Activated T-helper 2 cell treated with anti-CD3 and anti-CD28 coated beads, Interferon-gamma antibody, Interleukin-2, Interleukin-4, amounts not matched to agents 10 μg/mL and 5 μg/mL and 100 μg/mL, durations not matched to agents 14 hours and 24 hours and 36 hours (primary cell): ENCODE results near the gene GET4. TPM values are rescaled to one million over a fixed set of nuclear protein-coding genes. Genes with fewer than 3 reads are reported as not detected.

Experiments
- DNase-seq: peaks from one replicate; pipeline ENCODE4 v3.0.0; 2021; ENCODE audit warnings: low spot score
- H3K27ac Mint-ChIP-seq: one replicate; pipeline ENCODE4 v1.8.0; 2021; ENCODE audit warnings: mixed read lengths
- H3K27me3 Mint-ChIP-seq: one replicate; pipeline ENCODE4 v1.8.0; 2021; ENCODE audit warnings: low read depth, mixed read lengths
- H3K36me3 Mint-ChIP-seq: one replicate; pipeline ENCODE4 v1.8.0; 2021; ENCODE audit warnings: low read depth, mixed read lengths
- H3K4me1 Mint-ChIP-seq: one replicate; pipeline ENCODE4 v1.8.0; 2021; ENCODE audit warnings: low read depth, mixed read lengths
- H3K4me3 Mint-ChIP-seq: one replicate; pipeline ENCODE4 v1.8.0; 2021; ENCODE audit warnings: low read depth, mild to moderate bottlenecking, moderate library complexity, mixed read lengths
- H3K9me3 Mint-ChIP-seq: one replicate; pipeline ENCODE4 v1.8.0; 2021; ENCODE audit warnings: mixed read lengths
- intact Hi-C: fragments of 100-400 bp; cut with micrococcal nuclease; formaldehyde crosslinking; loops from one replicate; pipeline ENCODE4 v1.15.1; 2023
- total RNA-seq: library from RNA; stranded (reverse); gene quantifications from 2 replicates; pipeline ENCODE4 v1.2.3, GENCODE V29; 2022

GET4 gene
- total RNA-seq, 1 donor from 2014 or later = 32.2 TPM

- H3K4me1 Mint-ChIP-seq = no peaks in the 10 kb centered on the region
- intact Hi-C loops = no loop called here
- H3K27ac Mint-ChIP-seq = no peak overlapping the region
- no peak for DNase-seq
- H3K4me3 Mint-ChIP-seq = no peak overlapping the region
- no peaks in the 10 kb centered on the region for H3K9me3 Mint-ChIP-seq
- H3K27me3 Mint-ChIP-seq = no peaks in the 10 kb centered on the region
- H3K36me3 Mint-ChIP-seq = peaks cover 50% of the 10 kb centered on the region
Observed at GRCh38 chr7:895451-896052, 19.2 kb downstream of the GET4 start.

DNA sequence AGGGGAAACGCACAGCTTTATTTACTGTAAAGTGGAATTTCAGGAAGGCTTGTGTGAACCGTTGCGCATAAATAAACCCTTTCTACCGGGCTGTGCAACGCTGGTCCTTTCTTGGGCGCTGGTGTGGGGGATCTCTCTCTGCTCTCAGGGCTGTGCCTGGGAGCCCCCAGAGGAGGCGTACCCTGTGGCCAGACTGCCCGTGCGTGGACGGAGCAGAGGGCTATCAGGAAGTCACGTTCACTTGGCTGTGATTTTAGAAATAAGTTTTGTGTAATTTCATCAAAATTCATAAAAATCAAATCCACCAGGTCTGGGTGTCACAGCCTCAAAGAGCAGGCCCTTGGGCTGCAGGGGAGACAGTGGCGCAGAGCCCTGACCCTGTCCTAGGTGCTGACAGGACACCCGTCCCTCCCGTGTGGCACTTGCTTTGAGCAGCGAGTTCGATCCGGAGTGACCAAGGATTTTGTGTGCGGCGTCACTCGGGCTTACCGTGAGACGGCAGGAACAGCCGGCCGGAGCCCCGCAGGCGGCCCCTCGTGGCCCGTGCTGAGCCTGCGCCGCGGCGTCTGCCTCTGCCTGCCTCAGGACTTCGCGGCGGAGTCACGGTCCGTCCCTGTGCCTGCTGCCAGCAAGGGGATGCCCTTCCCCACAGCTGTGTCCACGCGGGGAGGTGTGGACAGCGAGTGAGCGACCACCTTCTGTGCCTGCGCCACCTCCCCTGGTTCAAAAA is 20.2 kb downstream of the GET4 start:
- H3K4me1 Mint-ChIP-seq = no peaks in the 10 kb centered on the region
- H3K4me3 Mint-ChIP-seq = no peak overlapping the region
- DNase-seq = no peak
- H3K9me3 Mint-ChIP-seq = no peaks in the 10 kb centered on the region
- H3K36me3 Mint-ChIP-seq = peaks cover 43% of the 10 kb centered on the region
- H3K27me3 Mint-ChIP-seq = no peaks in the 10 kb centered on the region
- intact Hi-C loops = no loop called here
- H3K27ac Mint-ChIP-seq = no peak overlapping the region

DNA sequence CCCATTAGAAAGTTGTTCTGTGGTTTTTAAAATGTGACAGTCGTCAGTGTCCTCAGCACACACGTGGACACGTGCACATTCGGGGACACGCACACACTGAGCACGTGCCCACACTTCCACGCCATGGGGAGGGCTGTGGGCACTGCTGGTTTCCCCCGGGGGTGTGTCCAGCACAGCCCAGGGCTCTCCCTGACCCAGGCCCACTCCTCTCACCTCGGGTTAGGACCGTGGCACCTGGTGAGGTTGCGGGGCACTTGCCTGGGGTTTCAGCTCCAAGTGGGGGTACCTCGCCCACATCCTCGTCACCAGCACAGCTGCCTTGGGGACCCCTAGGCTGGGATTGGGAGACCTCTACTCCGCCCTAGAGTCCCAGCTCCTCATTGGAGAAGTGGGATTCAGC is 20.7 kb downstream of the GET4 start:
- Mint-ChIP-seq H3K4me1 (no peaks in the 10 kb centered on the region), H3K27ac (no peak overlapping the region), H3K4me3 (no peak overlapping the region), H3K36me3 (peaks cover 41% of the 10 kb centered on the region), H3K27me3 (no peaks in the 10 kb centered on the region), H3K9me3 (no peaks in the 10 kb centered on the region)
- no peak for DNase-seq
- intact Hi-C loops = no loop called here

DNA sequence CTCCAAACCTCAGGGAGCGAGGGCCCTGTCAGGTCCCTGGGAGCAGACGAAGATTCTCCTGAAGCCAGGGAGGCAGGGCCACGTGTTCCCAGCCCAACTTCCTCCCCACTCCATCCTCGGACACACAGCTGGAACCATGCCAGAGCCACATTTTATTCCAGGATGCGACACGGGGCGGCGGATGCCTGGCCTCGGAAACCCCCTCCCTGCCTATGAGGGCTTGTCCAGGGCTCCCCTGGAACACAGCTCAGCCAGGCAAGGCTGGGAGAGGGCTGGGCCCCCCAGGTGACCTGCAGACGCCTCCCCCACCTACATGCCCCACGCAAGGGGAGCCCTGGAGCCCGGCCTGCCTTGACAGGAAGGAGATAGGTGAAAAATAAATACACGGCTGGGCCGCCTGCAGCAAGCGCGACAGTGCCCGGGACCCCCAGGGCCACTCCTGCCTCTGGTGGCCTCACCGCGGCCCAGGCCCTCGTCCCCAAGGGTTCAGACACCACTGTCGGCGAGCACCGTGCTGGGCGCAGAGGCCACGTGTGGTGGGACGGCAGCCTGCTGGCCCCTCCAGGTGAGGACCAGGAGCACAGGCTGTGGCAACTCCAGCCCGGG is 21.5 kb downstream of the GET4 start:
- no peak overlapping the region for H3K4me3 Mint-ChIP-seq
- no peaks in the 10 kb centered on the region for H3K4me1 Mint-ChIP-seq
- H3K36me3 Mint-ChIP-seq = peaks cover 38% of the 10 kb centered on the region
- no peak for DNase-seq
- H3K27ac Mint-ChIP-seq = no peak overlapping the region
- no peaks in the 10 kb centered on the region for H3K27me3 Mint-ChIP-seq
- H3K9me3 Mint-ChIP-seq = no peaks in the 10 kb centered on the region
- intact Hi-C loops = no loop called here

DNA sequence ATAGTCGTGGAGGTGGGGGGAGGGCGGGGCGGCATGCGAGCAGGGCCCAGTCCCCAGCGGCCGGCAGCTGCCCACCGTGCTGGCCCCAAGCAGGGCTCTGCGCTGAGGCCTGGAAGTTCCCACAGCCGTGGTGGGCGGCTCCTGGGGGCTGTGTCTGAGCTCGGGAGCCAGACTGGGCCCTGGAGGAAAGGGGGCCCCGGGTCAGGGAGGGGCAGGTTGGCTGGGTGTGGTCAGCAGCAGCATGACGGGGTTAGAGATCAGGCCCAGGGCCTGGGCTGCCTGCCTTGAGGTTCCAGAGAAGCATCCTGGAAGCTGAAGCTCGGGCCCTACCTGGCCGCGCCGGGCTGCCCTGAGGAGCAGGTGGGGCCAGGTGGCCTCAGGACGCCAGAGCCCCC is 22.1 kb downstream of the GET4 start:
- no peak for DNase-seq
- Mint-ChIP-seq H3K27ac (no peak overlapping the region), H3K4me3 (no peak overlapping the region), H3K4me1 (no peaks in the 10 kb centered on the region), H3K27me3 (no peaks in the 10 kb centered on the region), H3K9me3 (no peaks in the 10 kb centered on the region), H3K36me3 (peaks cover 33% of the 10 kb centered on the region)
- intact Hi-C loops = no loop called here

- no peak overlapping the region for H3K27ac Mint-ChIP-seq
- no peaks in the 10 kb centered on the region for H3K27me3 Mint-ChIP-seq
- intact Hi-C loops = no loop called here
Observed at GRCh38 chr7:898855-899681, 22.7 kb downstream of the GET4 start.

GRCh38 chr7:899806-900205 is 23.5 kb downstream of the GET4 start:
- Mint-ChIP-seq H3K4me3 (no peak overlapping the region), H3K27ac (no peak overlapping the region), H3K9me3 (no peaks in the 10 kb centered on the region), H3K36me3 (peaks cover 22% of the 10 kb centered on the region), H3K27me3 (no peaks in the 10 kb centered on the region), H3K4me1 (no peaks in the 10 kb centered on the region)
- intact Hi-C loops = no loop called here
- no peak for DNase-seq

More at GRCh38 chr7:898855-899681, 22.7 kb downstream of the GET4 start:
- no peak for DNase-seq
- Mint-ChIP-seq H3K36me3 (peaks cover 27% of the 10 kb centered on the region), H3K9me3 (no peaks in the 10 kb centered on the region), H3K4me3 (no peak overlapping the region), H3K4me1 (no peaks in the 10 kb centered on the region)

DNA sequence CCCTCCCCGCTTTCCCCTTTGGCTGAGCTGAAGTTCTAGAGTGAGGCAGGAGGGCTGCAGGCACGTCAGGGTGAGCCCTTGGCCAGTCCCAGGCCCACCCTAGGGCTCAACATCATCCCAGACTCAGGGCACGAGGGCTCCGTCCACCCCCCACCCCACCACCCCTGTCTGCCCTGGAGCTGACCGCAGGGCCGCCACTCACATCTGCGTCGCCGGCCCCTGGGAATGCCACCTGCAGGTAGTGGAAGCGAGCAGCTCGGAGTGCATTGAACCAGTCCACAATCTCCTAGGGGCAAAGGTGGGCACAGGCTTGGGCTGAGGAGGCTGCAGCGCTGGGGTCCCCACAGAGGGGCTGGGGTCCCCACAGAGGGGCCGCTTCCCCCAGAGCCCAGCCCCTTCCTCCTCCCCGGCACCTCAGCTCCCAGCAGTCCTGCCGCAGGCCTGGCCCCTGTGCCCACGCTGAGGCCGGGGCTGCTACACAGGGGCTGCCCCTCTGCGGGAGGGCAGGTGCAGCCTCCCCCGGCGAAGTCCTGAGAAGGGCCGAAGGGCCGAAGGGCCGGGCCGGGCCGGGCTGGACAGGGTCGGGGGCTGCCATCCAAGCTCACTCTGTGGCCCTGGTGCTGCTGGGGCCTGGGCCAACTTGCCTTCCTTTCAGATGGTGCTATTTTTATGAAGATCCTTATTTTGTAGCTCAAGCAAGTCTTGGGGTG is 24.1 kb downstream of the GET4 start:
- peaks cover 18% of the 10 kb centered on the region for H3K36me3 Mint-ChIP-seq
- H3K27ac Mint-ChIP-seq = no peak overlapping the region
- H3K4me1 Mint-ChIP-seq = no peaks in the 10 kb centered on the region
- no peak for DNase-seq
- H3K9me3 Mint-ChIP-seq = no peaks in the 10 kb centered on the region
- no peaks in the 10 kb centered on the region for H3K27me3 Mint-ChIP-seq
- H3K4me3 Mint-ChIP-seq = no peak overlapping the region
- intact Hi-C loops = no loop called here

GRCh38 chr7:901041-901387 is 24.7 kb downstream of the GET4 start:
- no peak overlapping the region for H3K27ac Mint-ChIP-seq
- no peak for DNase-seq
- intact Hi-C loops = no loop called here
- peaks cover 13% of the 10 kb centered on the region for H3K36me3 Mint-ChIP-seq
- no peaks in the 10 kb centered on the region for H3K9me3 Mint-ChIP-seq
- H3K4me1 Mint-ChIP-seq = no peaks in the 10 kb centered on the region
- no peaks in the 10 kb centered on the region for H3K27me3 Mint-ChIP-seq
- no peak overlapping the region for H3K4me3 Mint-ChIP-seq

DNA sequence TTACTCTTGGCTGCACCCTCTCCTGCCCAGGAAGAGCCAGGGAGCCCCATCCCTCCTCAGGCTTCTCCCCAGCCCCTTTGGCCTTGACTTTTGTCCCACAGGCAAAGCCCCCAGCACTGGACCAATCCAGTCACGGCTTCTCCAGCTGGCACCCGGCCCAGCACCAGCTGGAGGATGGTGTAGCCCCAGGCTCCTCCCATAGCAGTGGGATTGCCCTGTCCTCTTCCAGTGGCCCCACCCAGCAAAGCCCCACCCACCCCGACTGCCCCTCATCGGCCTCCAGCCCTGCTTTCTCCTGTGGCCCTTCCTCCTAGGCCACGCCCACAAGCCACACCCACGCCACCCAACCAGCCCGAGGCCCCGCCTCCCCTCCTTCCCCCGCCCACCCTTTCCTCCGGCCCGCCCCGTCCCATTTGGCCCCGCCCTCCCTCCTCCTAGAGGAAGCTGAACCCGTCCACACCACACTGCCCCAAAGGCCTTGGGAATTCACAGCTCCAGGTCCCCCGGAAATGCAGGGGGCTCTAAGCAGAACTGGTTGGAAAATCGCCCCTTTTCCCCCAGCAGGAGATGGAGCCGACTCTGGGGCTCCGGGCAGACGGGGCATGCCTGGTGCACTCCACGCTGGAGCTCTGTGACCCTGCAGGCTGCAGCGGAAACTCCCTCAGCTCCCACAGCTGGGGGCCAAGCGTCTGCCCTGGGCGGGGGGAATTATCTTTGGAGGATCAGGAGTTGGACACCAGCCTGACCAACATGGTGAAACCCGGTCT is 25.2 kb downstream of the GET4 start:
- DNase-seq = peak; percentile 47
- Mint-ChIP-seq H3K36me3 (peaks cover 9% of the 10 kb centered on the region), H3K4me1 (no peaks in the 10 kb centered on the region), H3K4me3 (no peak overlapping the region), H3K9me3 (no peaks in the 10 kb centered on the region), H3K27me3 (no peaks in the 10 kb centered on the region), H3K27ac (no peak overlapping the region)
- intact Hi-C loops = no loop called here

- H3K27me3 Mint-ChIP-seq = no peaks in the 10 kb centered on the region
- intact Hi-C loops = no loop called here
- H3K9me3 Mint-ChIP-seq = no peaks in the 10 kb centered on the region
- DNase-seq = no peak
- H3K27ac Mint-ChIP-seq = no peak overlapping the region
- no peaks in the 10 kb centered on the region for H3K4me1 Mint-ChIP-seq
- peaks cover 6% of the 10 kb centered on the region for H3K36me3 Mint-ChIP-seq
- no peak overlapping the region for H3K4me3 Mint-ChIP-seq
Observed at GRCh38 chr7:902996-903395, 26.6 kb downstream of the GET4 start.
